OCI-LY7 (cell line): ENCODE data around the gene NUTF2. TPM values are rescaled to one million over a fixed set of nuclear protein-coding genes. Genes with fewer than 3 reads are reported as not detected.

ENCODE experiments used
- BruUV-seq: library from RNA; stranded (reverse); fragments of 400-500 nt; replicated peaks from 2 replicates; lab custom pipeline; 2021; lab: Mats Ljungman, UMichigan
- CTCF ChIA-PET: fragments of 300-600 bp; sonication (Branson Sonifier 250); formaldehyde crosslinking; loops from one replicate; lab custom pipeline; 2022; ENCODE audit warnings: antibody characterized with exemption; ENCODE audit not compliant: unreplicated experiment; lab: Charles Lee
- POLR2A ChIA-PET: fragments of 300-600 bp; sonication (Branson Sonifier 250); formaldehyde crosslinking; loops from one replicate; lab custom pipeline; 2022; ENCODE audit warnings: antibody characterized with exemption; lab: Charles Lee
- DNase-seq: peaks from one replicate; pipeline ENCODE4 v3.0.0-alpha.2; 2015; ENCODE audit warnings: low spot score
- H2AFZ ChIP-seq: fragments of 200-600 bp; sonication (generic), shearing (Covaris generic); 2 replicates; pipeline ENCODE4 v1.6.1; 2014; ENCODE audit warnings: mild to moderate bottlenecking, antibody characterized with exemption, low read length, moderate library complexity
- H3K27ac ChIP-seq: fragments of 200-600 bp; sonication (generic); 2 replicates; pipeline ENCODE4 v1.5.1; 2014; ENCODE audit warnings: mixed run types, low read depth, mild to moderate bottlenecking, moderate library complexity, low read length, inconsistent platforms; ENCODE audit not compliant: poor library complexity, severe bottlenecking
- H3K36me3 ChIP-seq: fragments of 200-600 bp; sonication (generic); 2 replicates; pipeline ENCODE4 v1.6.1; 2014; ENCODE audit warnings: mild to moderate bottlenecking, antibody characterized with exemption, low read length, moderate library complexity, mixed read lengths; ENCODE audit not compliant: insufficient read depth
- H3K4me1 ChIP-seq: fragments of 200-600 bp; sonication (generic); 2 replicates; pipeline ENCODE4 v1.5.1; 2014; ENCODE audit warnings: mild to moderate bottlenecking, low read length; ENCODE audit not compliant: insufficient read depth, poor library complexity, severe bottlenecking
- H3K4me2 ChIP-seq: fragments of 200-600 bp; sonication (generic); 2 replicates; pipeline ENCODE4 v1.6.1; 2014; ENCODE audit warnings: mild to moderate bottlenecking, low read length
- H3K4me3 ChIP-seq: fragments of 200-600 bp; sonication (generic); 2 replicates; pipeline ENCODE4 v1.5.1; 2014; ENCODE audit warnings: mild to moderate bottlenecking, low read depth, low read length; ENCODE audit not compliant: poor library complexity, severe bottlenecking
- H3K79me2 ChIP-seq: fragments of 200-600 bp; sonication (generic); 2 replicates; pipeline ENCODE4 v1.6.1; 2016; ENCODE audit warnings: low read depth, mild to moderate bottlenecking, low read length, moderate library complexity, mixed read lengths; ENCODE audit not compliant: insufficient read depth
- H3K9me2 ChIP-seq: fragments of 200-600 bp; sonication (generic); 2 replicates; pipeline ENCODE4 v1.6.1; 2016; ENCODE audit warnings: mild to moderate bottlenecking, low read length, mixed read lengths; ENCODE audit not compliant: insufficient read depth
- H3K9me3 ChIP-seq: fragments of 200-600 bp; sonication (generic); 2 replicates; pipeline ENCODE4 v1.6.1; 2014; ENCODE audit warnings: mild to moderate bottlenecking, mixed run types, low read length, mixed read lengths
- H4K20me1 ChIP-seq: fragments of 200-600 bp; sonication (generic); 2 replicates; pipeline ENCODE4 v1.6.1; 2014; ENCODE audit warnings: mild to moderate bottlenecking, antibody characterized with exemption, low read length, moderate library complexity, mixed read lengths; ENCODE audit not compliant: insufficient read depth
- EZH2phosphoT487 ChIP-seq: fragments of 200-600 bp; sonication (generic); IDR thresholded peaks from 2 replicates; pipeline ENCODE4 v1.6.1; 2018; ENCODE audit warnings: low read depth, borderline replicate concordance, mild to moderate bottlenecking, mixed run types, antibody characterized with exemption, low read length, moderate library complexity, mixed read lengths
- intact Hi-C: fragments of 100-400 bp; cut with micrococcal nuclease; formaldehyde crosslinking; loops from one replicate; pipeline ENCODE4 v1.10.0; 2022; ENCODE audit not compliant: unreplicated experiment
- total RNA-seq, 2 experiments: library from RNA; depleted of rRNA in 1 of 2; stranded (reverse); fragments of >200 nt in 1 of 2; shearing (Covaris generic) in 1 of 2; gene quantifications; 2 replicates each; pipeline ENCODE4 v1.2.3, GENCODE V29; 2014 to 2022
- TF ChIP-seq, protein P1 (sequence below): fragments of 200-600 bp; sonication (generic); conservative IDR thresholded peaks from 2 replicates; pipeline ENCODE4 v1.5.1; 2014; ENCODE audit warnings: mild to moderate bottlenecking, antibody characterized with exemption, low read length, moderate library complexity, mixed read lengths

The NUTF2 gene
- total RNA-seq, 2 experiments from 2014 or later, result 143 to 187 TPM

DNA sequence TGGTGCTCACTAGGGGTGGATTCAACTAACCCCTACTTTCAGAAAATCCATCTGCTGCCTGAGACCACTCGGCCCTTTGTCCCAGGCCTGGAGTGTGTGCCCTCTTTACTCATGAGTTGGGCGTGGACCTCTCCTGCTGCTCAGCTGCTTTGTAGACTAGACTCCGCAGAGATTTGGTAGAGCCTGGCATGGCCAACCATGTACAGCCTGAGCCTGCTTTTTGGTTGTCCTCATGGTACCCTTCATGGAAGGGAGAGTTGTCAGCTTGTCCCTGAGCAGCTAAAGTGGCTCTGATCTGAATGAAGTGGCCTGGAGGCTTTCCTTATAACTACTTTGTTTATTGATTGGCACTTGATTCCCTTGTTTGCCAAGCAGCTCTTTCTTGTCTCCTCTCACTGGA lies 27.6 kb downstream of the NUTF2 start:
- Histone ChIP-seq H3K9me3 (no peaks in the 10 kb centered on the region), H2AFZ (no peak overlapping the region), H3K9me2 (no peaks in the 10 kb centered on the region), H3K36me3 (peaks cover 69% of the 10 kb centered on the region), H3K4me2 (peak overlapping the region; percentile 83), H4K20me1 (no peaks in the 10 kb centered on the region), H3K79me2 (peaks cover 29% of the 10 kb centered on the region), H3K4me3 (peak overlapping the region; percentile 95), H3K4me1 (peaks cover 23% of the 10 kb centered on the region), H3K27ac (no peak overlapping the region)
- POLR2A ChIA-PET, result interaction anchor here (1.2 kb wide), 2 partner anchors 26 to 29 kb away, joined by 3 to 4 read pairs; no protein-coding TSS in a partner anchor
- CTCF ChIA-PET, result interaction anchor here (0.6 to 1.3 kb wide), 2 partner anchors 29 to 31 kb away, joined by 3 read pairs; no protein-coding TSS in a partner anchor
- DNase-seq, result no peak
- TF ChIP-seq, protein P1, sequence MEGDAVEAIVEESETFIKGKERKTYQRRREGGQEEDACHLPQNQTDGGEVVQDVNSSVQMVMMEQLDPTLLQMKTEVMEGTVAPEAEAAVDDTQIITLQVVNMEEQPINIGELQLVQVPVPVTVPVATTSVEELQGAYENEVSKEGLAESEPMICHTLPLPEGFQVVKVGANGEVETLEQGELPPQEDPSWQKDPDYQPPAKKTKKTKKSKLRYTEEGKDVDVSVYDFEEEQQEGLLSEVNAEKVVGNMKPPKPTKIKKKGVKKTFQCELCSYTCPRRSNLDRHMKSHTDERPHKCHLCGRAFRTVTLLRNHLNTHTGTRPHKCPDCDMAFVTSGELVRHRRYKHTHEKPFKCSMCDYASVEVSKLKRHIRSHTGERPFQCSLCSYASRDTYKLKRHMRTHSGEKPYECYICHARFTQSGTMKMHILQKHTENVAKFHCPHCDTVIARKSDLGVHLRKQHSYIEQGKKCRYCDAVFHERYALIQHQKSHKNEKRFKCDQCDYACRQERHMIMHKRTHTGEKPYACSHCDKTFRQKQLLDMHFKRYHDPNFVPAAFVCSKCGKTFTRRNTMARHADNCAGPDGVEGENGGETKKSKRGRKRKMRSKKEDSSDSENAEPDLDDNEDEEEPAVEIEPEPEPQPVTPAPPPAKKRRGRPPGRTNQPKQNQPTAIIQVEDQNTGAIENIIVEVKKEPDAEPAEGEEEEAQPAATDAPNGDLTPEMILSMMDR, result no peak
- no peak for TF ChIP-seq EZH2phosphoT487
- intact Hi-C loops, result no loop called here
- no TSS peak for BruUV-seq

- Histone ChIP-seq H2AFZ (no peak overlapping the region), H3K9me3 (no peaks in the 10 kb centered on the region), H3K27ac (no peak overlapping the region), H3K4me3 (no peak overlapping the region), H4K20me1 (no peaks in the 10 kb centered on the region), H3K4me1 (peaks cover 23% of the 10 kb centered on the region), H3K4me2 (no peak overlapping the region), H3K79me2 (peaks cover 29% of the 10 kb centered on the region), H3K9me2 (no peaks in the 10 kb centered on the region), H3K36me3 (peaks cover 70% of the 10 kb centered on the region)
- DNase-seq, result no peak
- intact Hi-C loops, result no loop called here
- ChIA-PET POLR2A (no interaction called here), CTCF (no interaction called here)
- no peak for TF ChIP-seq EZH2phosphoT487
- TF ChIP-seq, protein P1, result no peak
- BruUV-seq, result no TSS peak
Observed at GRCh38 chr16:67877064-67877463, 30.3 kb downstream of the NUTF2 start.

DNA sequence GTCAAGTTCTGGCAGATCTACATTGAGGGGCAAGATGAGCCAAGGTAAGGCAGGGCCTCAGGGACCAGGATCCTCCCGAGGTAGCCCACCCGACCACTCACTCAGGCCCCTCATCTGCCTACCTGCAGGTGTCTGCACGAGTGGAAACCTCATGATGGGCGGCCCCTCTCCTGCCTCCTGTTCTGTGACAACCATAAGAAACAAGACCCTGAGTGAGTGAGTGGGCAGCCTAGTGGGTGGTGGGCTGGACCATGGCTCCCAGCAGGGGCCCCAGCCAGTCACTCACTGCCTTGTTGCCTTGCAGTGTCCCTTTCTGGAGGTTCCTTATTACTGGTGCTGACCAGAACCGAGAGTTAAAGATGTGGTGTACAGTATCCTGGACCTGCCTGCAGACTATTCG lies 31.5 kb downstream of the NUTF2 start:
- TSS peak; percentile 3 for BruUV-seq
- H3K4me2 ChIP-seq, result no peak overlapping the region
- POLR2A ChIA-PET, result no interaction called here
- TF ChIP-seq, protein P1, result no peak
- no peak for TF ChIP-seq EZH2phosphoT487
- no peak overlapping the region for H3K4me3 ChIP-seq
- peaks cover 15% of the 10 kb centered on the region for H3K4me1 ChIP-seq
- H3K36me3 ChIP-seq, result peaks cover 79% of the 10 kb centered on the region
- H3K9me2 ChIP-seq, result no peaks in the 10 kb centered on the region
- CTCF ChIA-PET, result no interaction called here
- intact Hi-C loops, result no loop called here
- DNase-seq, result no peak
- peaks cover 26% of the 10 kb centered on the region for H3K79me2 ChIP-seq
- H2AFZ ChIP-seq, result no peak overlapping the region
- H3K9me3 ChIP-seq, result no peaks in the 10 kb centered on the region
- H4K20me1 ChIP-seq, result no peaks in the 10 kb centered on the region
- H3K27ac ChIP-seq, result no peak overlapping the region
